ENCODE measurements around the gene BSDC1. TPM values are rescaled to one million over a fixed set of nuclear protein-coding genes. Genes with fewer than 3 reads are reported as not detected.

The BSDC1 gene
- total RNA-seq, 1 experiment from 2014 or later = 24.2 TPM

GRCh38 chr1:32394890-32395432, 720 bp upstream of the BSDC1 start:
- no peak for DNase-seq (ENCODE audit: extremely low read depth, low read depth)

DNA sequence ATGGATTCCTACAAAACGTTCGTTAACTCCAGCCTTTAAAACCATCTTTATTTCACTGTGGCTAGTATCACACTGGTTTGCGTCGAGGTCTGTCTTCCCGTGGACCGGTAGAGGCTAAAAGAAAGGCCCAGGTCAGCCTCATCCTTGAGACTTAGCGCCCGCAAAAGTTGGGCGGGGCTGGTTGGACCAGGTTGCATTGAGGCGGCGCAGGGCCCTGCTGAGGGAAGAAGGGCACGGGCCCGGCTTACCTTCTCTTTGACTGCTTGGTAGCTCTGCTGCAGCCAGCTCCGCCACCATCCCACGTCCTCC, 455 bp downstream of the BSDC1 start:
- no peak for DNase-seq (ENCODE audit: extremely low read depth, low read depth)

DNA sequence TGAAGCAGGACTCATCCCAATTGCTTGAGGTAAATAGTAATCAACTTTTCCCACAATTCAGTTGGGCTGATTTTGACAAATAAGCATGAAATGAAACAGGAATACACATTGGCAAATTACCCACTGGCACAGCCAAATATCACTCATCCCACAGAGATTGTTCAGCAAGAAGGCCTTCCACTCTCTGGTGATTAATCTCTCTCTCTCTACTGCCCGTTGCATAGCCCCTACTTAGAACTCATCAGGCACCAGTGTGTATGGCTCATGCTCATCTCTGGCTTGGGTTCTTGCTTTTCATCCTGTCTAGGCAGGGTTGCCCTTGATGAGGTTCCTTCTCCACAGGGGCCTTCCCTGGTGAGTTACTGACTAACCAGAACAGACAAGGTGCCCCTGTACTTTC, 1.1 kb downstream of the BSDC1 start:
- DNase-seq (ENCODE audit: extremely low read depth, low read depth) = no peak

DNA sequence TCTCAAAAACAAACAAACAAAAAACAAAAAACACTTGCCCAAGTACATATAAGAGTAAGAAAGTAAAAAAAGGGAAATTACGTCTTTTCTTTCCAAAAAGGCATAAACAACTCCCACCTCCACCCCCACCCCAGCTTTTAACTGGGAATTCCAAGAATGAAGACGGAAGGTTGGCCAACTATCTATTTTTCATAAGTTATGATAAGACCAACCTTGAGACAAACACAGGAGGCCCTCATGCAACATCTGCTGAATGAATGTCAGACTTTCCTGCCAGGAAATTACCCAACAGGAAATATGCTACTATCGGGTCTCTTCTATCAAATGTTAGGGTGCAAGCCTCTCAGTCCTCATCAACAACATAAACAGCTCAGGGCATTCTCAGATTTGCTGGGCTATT, 1.9 kb downstream of the BSDC1 start:
- DNase-seq (ENCODE audit: extremely low read depth, low read depth) = no peak

DNA sequence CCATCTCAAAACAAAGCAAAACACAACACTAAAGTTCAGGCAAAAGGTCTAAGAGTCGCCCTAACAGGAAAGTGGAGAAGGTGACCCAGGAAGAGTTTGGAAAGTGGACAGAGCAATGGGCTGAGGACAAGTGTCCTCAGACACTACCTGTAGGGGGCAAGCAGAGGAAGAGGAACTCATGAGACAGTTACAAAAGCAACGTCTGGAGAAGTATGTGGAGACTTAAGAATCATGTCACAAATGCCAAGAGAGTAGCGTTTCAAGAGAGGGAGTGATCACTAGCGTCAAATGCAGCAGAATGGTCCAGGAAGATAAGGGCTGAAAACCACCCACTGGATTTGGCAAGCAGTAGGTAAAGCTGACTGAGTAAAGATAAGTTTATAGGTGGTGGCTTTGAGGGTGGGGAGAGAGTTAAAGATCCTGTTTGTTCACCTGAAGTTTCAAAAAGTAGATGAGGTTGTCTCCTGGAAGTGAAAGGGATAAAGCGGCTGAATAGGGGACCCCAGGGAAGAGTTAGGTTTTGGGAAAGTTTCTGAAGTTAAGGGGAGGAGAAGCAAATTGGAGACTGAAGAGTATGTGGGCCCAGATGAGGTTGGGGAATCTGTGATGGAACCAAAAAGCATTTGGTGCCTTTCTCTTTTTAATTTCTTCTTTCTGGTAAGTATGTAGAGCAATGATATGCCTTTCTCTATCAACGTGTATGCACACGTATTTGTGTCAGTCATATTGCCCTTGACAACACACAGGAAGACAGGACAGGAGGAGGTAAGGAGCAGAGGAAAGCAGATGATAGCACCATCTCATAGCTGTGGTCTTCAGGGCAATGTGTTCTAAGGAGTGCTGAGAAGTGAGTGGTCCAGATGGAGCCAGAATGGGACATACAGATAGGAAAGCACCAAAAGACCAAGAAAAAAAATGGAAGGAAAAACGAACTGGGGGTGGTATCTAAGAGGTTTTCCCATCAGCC, 3.1 kb downstream of the BSDC1 start:
- no peak for DNase-seq (ENCODE audit: extremely low read depth, low read depth)

- no peak for DNase-seq (ENCODE audit: extremely low read depth, low read depth)
Measured at GRCh38 chr1:32388641-32389040, 5.6 kb downstream of the BSDC1 start.

GRCh38 chr1:32386676-32387392, 7.4 kb downstream of the BSDC1 start:
- no peak for DNase-seq (ENCODE audit: extremely low read depth, low read depth)

GRCh38 chr1:32380057-32380456, 14.2 kb downstream of the BSDC1 start:
- no peak for DNase-seq (ENCODE audit: extremely low read depth, low read depth)

DNA sequence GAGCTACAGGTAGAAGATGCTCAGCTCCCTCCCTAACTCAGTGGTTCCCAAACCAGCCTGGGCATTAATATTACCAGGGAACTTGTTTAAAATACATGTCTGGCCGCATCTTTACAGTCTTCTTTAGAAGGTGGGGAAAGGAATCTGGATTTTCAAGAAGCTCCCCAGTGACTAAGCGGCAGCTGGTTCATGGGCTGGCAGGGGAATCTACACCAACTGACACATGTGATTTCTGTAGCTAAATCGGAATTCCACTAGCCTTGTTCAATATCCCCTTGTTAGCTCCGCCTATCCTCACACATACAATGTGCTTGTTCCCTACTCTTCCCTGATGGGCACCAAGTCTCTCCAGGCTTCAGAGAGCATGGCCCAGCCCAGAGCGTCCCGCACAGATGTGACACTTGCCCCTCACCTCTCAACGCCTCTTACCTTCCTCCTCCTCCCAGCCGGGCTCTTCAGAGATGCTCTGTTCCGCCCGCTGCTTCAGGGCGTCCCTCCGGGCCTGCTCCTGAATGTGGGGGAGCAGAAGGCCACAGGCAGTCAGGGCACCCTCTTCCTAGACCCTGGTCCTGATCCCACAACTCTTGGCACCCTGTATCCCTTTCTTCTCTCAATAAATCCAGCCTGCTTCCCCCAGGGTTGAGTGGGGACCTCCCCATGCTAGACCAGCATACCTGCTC, 16.6 kb downstream of the BSDC1 start:
- no peak for DNase-seq (ENCODE audit: extremely low read depth, low read depth)

- no peak for DNase-seq (ENCODE audit: extremely low read depth, low read depth)
Measured at GRCh38 chr1:32376199-32376598, 18.0 kb downstream of the BSDC1 start.

DNA sequence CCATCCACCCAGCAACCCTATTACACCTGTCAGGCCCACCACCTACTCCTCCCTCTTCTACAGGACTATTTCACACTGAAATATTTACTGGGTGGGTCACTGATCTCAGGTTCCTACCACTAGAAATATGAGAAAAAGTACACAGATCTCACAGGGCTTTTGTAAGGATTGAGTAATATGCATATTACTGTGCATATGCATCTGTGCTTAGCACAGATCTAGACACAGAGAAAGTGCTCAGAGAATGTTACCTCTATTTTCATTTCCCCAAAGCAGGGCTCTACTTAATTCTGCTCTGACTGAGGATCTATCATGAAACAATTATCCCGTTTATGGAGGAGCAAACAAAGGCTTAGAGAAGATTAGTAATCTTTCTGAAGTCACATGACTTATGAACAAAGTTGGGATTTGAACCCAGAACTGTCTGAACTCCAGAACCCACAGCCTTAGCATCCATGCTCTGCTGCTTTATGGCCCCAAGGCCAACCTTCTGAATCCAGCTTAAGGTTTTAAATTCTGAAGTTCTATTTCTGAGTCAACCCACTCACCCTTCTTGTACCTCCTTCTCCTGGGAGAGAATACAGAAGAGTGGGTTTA, 20.1 kb downstream of the BSDC1 start:
- no peak for DNase-seq (ENCODE audit: extremely low read depth, low read depth)

- DNase-seq (ENCODE audit: extremely low read depth, low read depth) = no peak
Measured at GRCh38 chr1:32372149-32372756, 22.0 kb downstream of the BSDC1 start.

- DNase-seq (ENCODE audit: extremely low read depth, low read depth) = no peak
Measured at GRCh38 chr1:32367912-32368635, 26.2 kb downstream of the BSDC1 start.

GRCh38 chr1:32365445-32365844, 28.8 kb downstream of the BSDC1 start:
- DNase-seq (ENCODE audit: extremely low read depth, low read depth) = no peak

DNA sequence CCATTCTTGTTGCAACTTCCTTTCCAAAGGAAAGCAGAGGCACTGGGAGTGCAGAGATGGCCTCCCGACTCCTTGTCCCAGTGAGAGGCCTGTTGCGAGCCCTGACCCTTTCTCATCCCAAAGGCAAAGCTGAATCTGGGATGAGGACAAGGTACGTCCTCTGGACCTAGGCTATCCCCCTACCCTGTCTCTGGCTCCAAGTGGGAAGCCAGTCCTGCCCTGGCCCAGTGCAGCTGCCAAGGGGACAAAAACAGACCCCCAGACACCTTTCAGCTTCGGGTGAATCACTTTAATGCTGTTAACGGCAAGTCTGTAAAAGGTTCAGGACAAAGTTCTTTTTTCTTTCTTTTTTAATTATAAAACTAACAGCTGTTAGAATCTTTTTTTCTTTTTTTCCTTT, 29.4 kb downstream of the BSDC1 start:
- DNase-seq (ENCODE audit: extremely low read depth, low read depth) = no peak

DNA sequence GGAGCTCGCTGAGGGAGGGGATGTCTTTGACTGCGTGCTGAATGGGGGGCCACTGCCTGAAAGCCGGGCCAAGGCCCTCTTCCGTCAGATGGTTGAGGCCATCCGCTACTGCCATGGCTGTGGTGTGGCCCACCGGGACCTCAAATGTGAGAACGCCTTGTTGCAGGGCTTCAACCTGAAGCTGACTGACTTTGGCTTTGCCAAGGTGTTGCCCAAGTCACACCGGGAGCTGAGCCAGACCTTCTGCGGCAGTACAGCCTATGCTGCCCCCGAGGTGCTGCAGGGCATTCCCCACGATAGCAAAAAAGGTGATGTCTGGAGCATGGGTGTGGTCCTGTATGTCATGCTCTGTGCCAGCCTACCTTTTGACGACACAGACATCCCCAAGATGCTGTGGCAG, 30.5 kb downstream of the BSDC1 start:
- no peak for DNase-seq (ENCODE audit: extremely low read depth, low read depth)

DNA sequence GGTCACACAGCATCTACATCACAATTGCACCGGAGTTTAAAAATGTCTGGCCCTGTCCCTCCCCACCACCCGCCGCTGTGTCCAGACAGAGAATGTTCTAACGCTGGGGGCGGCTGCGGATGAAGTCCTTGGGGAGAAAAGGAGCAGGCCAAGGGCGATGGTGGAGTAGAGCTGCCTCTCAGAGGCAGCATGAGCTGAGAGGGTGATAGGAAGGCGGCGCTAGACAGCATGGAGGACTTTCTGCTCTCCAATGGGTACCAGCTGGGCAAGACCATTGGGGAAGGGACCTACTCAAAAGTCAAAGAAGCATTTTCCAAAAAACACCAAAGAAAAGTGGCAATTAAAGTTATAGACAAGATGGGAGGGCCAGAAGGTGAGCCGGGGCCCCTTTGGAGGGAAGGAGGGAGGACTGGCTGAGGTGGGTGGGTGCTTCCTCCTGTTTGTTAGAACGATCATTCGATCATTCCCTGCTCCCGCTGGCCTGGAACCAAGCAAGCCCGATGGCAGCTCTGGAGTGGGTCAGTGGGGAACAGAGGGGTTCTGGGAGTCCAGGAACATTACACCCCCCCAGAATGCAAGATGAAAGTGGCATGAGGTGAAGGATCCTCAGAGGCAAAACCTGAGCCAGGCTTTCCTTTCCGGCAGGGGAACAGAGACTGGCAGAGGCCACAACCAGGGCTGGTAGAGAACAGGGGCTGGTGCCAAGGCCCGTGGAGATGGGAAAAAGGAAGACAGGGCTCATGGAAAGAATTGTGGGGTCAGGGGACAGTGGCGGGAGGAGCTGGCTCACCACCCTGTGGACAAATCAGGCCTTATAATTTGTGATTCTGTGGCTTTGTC, 31.5 kb downstream of the BSDC1 start, which contains the start of the genes FAM229A and TSSK3:
FAM229A (minus strand) TSS at position 12 of the 840 bp plus-strand sequence. CDS start 394 bp downstream, outside the sequence.
TSSK3 (plus strand) TSS at position 66 of the 840 bp plus-strand sequence; CDS start at position 229, 163 bp downstream.
- no peak for DNase-seq (ENCODE audit: extremely low read depth, low read depth)

GRCh38 chr1:32361674-32362473, 32.4 kb downstream of the BSDC1 start:
- no peak for DNase-seq (ENCODE audit: extremely low read depth, low read depth)
